C4-2B (cell line): ENCODE measurements around the gene CFAP54.

Experiments used
- ZFX ChIP-seq: fragments of 450-650 bp; IDR thresholded peaks from 2 replicates; pipeline ENCODE4 v1.6.1; 2017
- TF ChIP-seq, protein P1 (sequence below): fragments of 450-650 bp; conservative IDR thresholded peaks from 2 replicates; pipeline ENCODE4 v1.5.1; 2017; ENCODE audit warnings: mild to moderate bottlenecking

DNA sequence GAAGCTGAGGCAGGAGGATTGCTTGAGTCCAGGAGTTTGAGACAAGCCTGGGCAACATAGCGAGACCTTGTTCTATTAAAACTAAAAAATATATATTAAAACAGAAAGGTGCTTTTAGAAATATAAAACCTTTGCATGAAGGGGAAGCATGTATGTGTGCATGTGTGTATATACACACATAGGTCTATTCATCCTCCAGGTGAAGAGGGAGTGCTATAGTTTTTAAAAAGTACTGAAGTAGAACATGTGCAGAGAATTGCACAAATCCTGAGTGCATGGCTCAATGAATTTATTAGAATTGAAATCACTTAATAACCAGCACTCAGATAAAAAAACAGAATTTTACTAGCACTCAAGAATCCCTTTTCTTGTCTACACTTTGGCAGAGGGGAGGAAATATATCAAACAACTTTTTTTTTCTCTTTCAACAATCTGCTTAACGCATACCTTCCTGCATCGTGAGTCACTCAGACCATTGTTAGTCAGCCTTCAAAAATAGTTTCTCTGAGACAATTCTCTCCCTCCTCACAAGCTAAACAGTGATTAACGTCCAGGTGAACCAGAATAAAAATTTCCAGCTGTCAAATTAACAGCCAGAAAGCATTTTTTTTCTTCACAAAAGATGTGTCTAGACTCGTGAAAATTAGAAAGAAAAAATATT, 400.0 kb downstream of the CFAP54 start:
- TF ChIP-seq, protein P1, sequence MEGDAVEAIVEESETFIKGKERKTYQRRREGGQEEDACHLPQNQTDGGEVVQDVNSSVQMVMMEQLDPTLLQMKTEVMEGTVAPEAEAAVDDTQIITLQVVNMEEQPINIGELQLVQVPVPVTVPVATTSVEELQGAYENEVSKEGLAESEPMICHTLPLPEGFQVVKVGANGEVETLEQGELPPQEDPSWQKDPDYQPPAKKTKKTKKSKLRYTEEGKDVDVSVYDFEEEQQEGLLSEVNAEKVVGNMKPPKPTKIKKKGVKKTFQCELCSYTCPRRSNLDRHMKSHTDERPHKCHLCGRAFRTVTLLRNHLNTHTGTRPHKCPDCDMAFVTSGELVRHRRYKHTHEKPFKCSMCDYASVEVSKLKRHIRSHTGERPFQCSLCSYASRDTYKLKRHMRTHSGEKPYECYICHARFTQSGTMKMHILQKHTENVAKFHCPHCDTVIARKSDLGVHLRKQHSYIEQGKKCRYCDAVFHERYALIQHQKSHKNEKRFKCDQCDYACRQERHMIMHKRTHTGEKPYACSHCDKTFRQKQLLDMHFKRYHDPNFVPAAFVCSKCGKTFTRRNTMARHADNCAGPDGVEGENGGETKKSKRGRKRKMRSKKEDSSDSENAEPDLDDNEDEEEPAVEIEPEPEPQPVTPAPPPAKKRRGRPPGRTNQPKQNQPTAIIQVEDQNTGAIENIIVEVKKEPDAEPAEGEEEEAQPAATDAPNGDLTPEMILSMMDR = no peak
- TF ChIP-seq ZFX = no peak
